Measurements from ENCODE around the gene TTC7B. TPM values are rescaled to one million over a fixed set of nuclear protein-coding genes. Genes with fewer than 3 reads are reported as not detected.

The TTC7B gene
- total and polyA plus RNA-seq, 9 of the 15 experiments (the other 6 are each of a cell fraction or from before 2014, with no cell fraction given): 2.2 to 77.2 (median 36.7) TPM

- peak overlapping the region in 1 of 2 experiments; percentile 17; a peak in 1 of 4 replicates for H3K9ac ChIP-seq (ENCODE audit: insufficient read depth in 1 of 2, low read depth in 2 of 2, low read length in 2 of 2)
These were observed 139.9 kb downstream of the TTC7B start for GRCh38 chr14:90676356-90676755.

More at GRCh38 chr14:90676356-90676755, 139.9 kb downstream of the TTC7B start:
- BruUV-seq (replicated peaks): no TSS peak
- H3K4me3 ChIP-seq: no peak overlapping the region
- FAIRE-seq (no peak), ATAC-seq (no peak), DNase-seq (ENCODE audit: extremely low read depth in 1 of 4, low spot score in 3 of 4) (no peak)
- no peaks in the 10 kb centered on the region for H3K9me1 ChIP-seq (ENCODE audit: control insufficient read depth, insufficient read depth, low read length)
- intact Hi-C loops (cut with micrococcal nuclease) (no loop called here), in situ Hi-C loops (cut with MboI) (no loop called here)
- no peaks in the 10 kb centered on the region for H3K27me3 ChIP-seq (ENCODE audit: control insufficient read depth in 2 of 2, insufficient read depth in 2 of 2, low read length in 2 of 2)
- H3K4me2 ChIP-seq (ENCODE audit: insufficient read depth, low read length): no peak overlapping the region
- H2AFZ ChIP-seq (ENCODE audit: low read depth, low read length): no peak overlapping the region
- H3K4me1 ChIP-seq (replicated peaks in 1 of 2; ENCODE audit: control insufficient read depth in 2 of 2, insufficient read depth in 2 of 2, low read length in 2 of 2): no peaks in the 10 kb centered on the region
- 73% methylated on average over 6 of the region's 7 CpGs for WGBS (ENCODE audit: insufficient coverage, low coverage, missing lambda C conversion rate)
- H4K20me1 ChIP-seq (replicated peaks; ENCODE audit: control insufficient read depth, insufficient read depth, low read length): no peaks in the 10 kb centered on the region
- H3K36me3 ChIP-seq (ENCODE audit: control insufficient read depth, insufficient read depth, low read length): peaks cover 39% of the 10 kb centered on the region; the same call in 1 of the 3 replicates
- ChIA-PET POLR2A (no interaction called here), CTCF (ENCODE audit: low intra/inter-chr PET ratio) (no interaction called here)
- no peaks in the 10 kb centered on the region for H3K79me2 ChIP-seq (ENCODE audit: control insufficient read depth, insufficient read depth, low read length)
- H3K9me3 ChIP-seq (replicated peaks; ENCODE audit: control insufficient read depth, insufficient read depth, low read depth, low read length): no peaks in the 10 kb centered on the region
- no peak for TF ChIP-seq BRD4 (IDR thresholded peaks at IDR 0.05)
- no peak for TF ChIP-seq ZBTB12 (CRISPR knock-in tag; IDR thresholded peaks at IDR 0.05)
- no peak for TF ChIP-seq ZNF764 (CRISPR knock-in tag; IDR thresholded peaks at IDR 0.05; ENCODE audit: low read depth)
- no peak for TF ChIP-seq FOXJ3 (CRISPR knock-in tag; IDR thresholded peaks at IDR 0.05)
- no peak for TF ChIP-seq KLF10 (CRISPR knock-in tag; IDR thresholded peaks at IDR 0.05)
- TF ChIP-seq, protein P1, sequence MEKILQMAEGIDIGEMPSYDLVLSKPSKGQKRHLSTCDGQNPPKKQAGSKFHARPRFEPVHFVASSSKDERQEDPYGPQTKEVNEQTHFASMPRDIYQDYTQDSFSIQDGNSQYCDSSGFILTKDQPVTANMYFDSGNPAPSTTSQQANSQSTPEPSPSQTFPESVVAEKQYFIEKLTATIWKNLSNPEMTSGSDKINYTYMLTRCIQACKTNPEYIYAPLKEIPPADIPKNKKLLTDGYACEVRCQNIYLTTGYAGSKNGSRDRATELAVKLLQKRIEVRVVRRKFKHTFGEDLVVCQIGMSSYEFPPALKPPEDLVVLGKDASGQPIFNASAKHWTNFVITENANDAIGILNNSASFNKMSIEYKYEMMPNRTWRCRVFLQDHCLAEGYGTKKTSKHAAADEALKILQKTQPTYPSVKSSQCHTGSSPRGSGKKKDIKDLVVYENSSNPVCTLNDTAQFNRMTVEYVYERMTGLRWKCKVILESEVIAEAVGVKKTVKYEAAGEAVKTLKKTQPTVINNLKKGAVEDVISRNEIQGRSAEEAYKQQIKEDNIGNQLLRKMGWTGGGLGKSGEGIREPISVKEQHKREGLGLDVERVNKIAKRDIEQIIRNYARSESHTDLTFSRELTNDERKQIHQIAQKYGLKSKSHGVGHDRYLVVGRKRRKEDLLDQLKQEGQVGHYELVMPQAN (IDR thresholded peaks at IDR 0.05; ENCODE audit: borderline replicate concordance): no peak
- no peak for TF ChIP-seq TCFL5 (CRISPR knock-in tag; conservative IDR thresholded peaks at IDR 0.05)
- no peak for TF ChIP-seq HNRNPH1 (optimal IDR thresholded peaks at IDR 0.05; ENCODE audit: low read depth, low read length)
- TF ChIP-seq ZNF280B (CRISPR knock-in tag; IDR thresholded peaks at IDR 0.05): no peak
- no peak overlapping the region for H3K27ac ChIP-seq (ENCODE audit: extremely low read depth, low read depth, low read length)

Data from K562 (cell line).